ENCODE results near the gene CAT. TPM values are rescaled to one million over a fixed set of nuclear protein-coding genes. Genes with fewer than 3 reads are reported as not detected.

Gene CAT
- total and polyA plus RNA-seq, 2 experiments from 2014 or later = 52.5 to 57.0 TPM

GRCh38 chr11:34512840-34513681, 74.3 kb downstream of the CAT start:
- Histone ChIP-seq H3K4me3 (no peak overlapping the region), H3K4me1 (ENCODE audit: insufficient read depth) (no peaks in the 10 kb centered on the region), H2AFZ (no peak overlapping the region), H3K9me3 (ENCODE audit: low read depth) (no peaks in the 10 kb centered on the region), H3K4me2 (ENCODE audit: unreplicated experiment) (no peak overlapping the region), H3K27me3 (replicated peaks; ENCODE audit: insufficient read depth) (peaks cover 21% of the 10 kb centered on the region; the same call in 1 of the 2 replicates), H3F3A (ENCODE audit: insufficient read depth) (no peaks in the 10 kb centered on the region), H3K9me2 (ENCODE audit: insufficient read depth) (no peaks in the 10 kb centered on the region), H3K79me2 (ENCODE audit: insufficient read depth) (no peaks in the 10 kb centered on the region), H3K36me3 (ENCODE audit: low read depth) (no peaks in the 10 kb centered on the region), H3K9ac (no peak overlapping the region), H4K20me1 (ENCODE audit: insufficient read depth) (no peaks in the 10 kb centered on the region), H3K27ac (no peak overlapping the region)
- TF ChIP-seq EZH2 (IDR thresholded peaks at IDR 0.05; ENCODE audit: insufficient read depth, poor library complexity, severe bottlenecking) (no peak), EZH2phosphoT487 (IDR thresholded peaks at IDR 0.05; ENCODE audit: insufficient read depth, low read depth) (no peak)
- DNase-seq = peak; percentile 72
- in situ Hi-C loops (cut with MboI) = no loop called here
- 68 to 70% methylated on average over 21 to 24 of the region's 24 CpGs for WGBS, 2 experiments (ENCODE audit: low coverage in 1 of 2, low lambda C conversion rate in 2 of 2, missing lambda C conversion rate in 2 of 2)

- Histone ChIP-seq H4K20me1 (ENCODE audit: insufficient read depth) (no peaks in the 10 kb centered on the region), H3K36me3 (ENCODE audit: low read depth) (no peaks in the 10 kb centered on the region), H3K9me3 (ENCODE audit: low read depth) (no peaks in the 10 kb centered on the region), H2AFZ (no peak within 1 kb of the TSS), H3K9me2 (ENCODE audit: insufficient read depth) (no peaks in the 10 kb centered on the region), H3K4me3 (no peak within 1 kb of the TSS), H3K4me2 (ENCODE audit: unreplicated experiment) (no peak within 1 kb of the TSS), H3K9ac (no peak within 1 kb of the TSS), H3K4me1 (ENCODE audit: insufficient read depth) (no peaks in the 10 kb centered on the region), H3F3A (ENCODE audit: insufficient read depth) (no peaks in the 10 kb centered on the region), H3K27ac (no peak within 1 kb of the TSS), H3K79me2 (ENCODE audit: insufficient read depth) (no peaks in the 10 kb centered on the region), H3K27me3 (replicated peaks; ENCODE audit: insufficient read depth) (peaks cover 22% of the 10 kb centered on the region; the same call in 1 of the 2 replicates)
- TF ChIP-seq EZH2 (IDR thresholded peaks at IDR 0.05; ENCODE audit: insufficient read depth, poor library complexity, severe bottlenecking) (no peak), EZH2phosphoT487 (IDR thresholded peaks at IDR 0.05; ENCODE audit: insufficient read depth, low read depth) (no peak)
- in situ Hi-C loops (cut with MboI) = no loop called here
- DNase-seq = no peak
- WGBS, 2 experiments (ENCODE audit: low coverage in 1 of 2, low lambda C conversion rate in 2 of 2, missing lambda C conversion rate in 2 of 2) = 85 to 86% methylated on average over 17 of the region's 17 CpGs
Observed at GRCh38 chr11:34513682-34514449, 75.1 kb downstream of the CAT start, which contains the start of gene ELF5. TSS of gene ELF5 (minus strand) at chr11:34513794. CDS start at chr11:34505749, 8,045 bp downstream.

- no peak for TF ChIP-seq EZH2phosphoT487 (IDR thresholded peaks at IDR 0.05; ENCODE audit: insufficient read depth, low read depth)
- TF ChIP-seq EZH2 (IDR thresholded peaks at IDR 0.05; ENCODE audit: insufficient read depth, poor library complexity, severe bottlenecking) = no peak
Observed at GRCh38 chr11:34514597-34514996, 75.9 kb downstream of the CAT start.

GRCh38 chr11:34516247-34517040, 77.7 kb downstream of the CAT start:
- no peak overlapping the region for H3K4me2 ChIP-seq (ENCODE audit: unreplicated experiment)
- no peak overlapping the region for H3K4me3 ChIP-seq
- no peak for TF ChIP-seq EZH2 (IDR thresholded peaks at IDR 0.05; ENCODE audit: insufficient read depth, poor library complexity, severe bottlenecking)
- no peak for TF ChIP-seq EZH2phosphoT487 (IDR thresholded peaks at IDR 0.05; ENCODE audit: insufficient read depth, low read depth)
- H3K36me3 ChIP-seq (ENCODE audit: low read depth) = no peaks in the 10 kb centered on the region
- peaks cover 22% of the 10 kb centered on the region; the same call in 1 of the 2 replicates for H3K27me3 ChIP-seq (replicated peaks; ENCODE audit: insufficient read depth)
- H3F3A ChIP-seq (ENCODE audit: insufficient read depth) = no peaks in the 10 kb centered on the region
- H3K4me1 ChIP-seq (ENCODE audit: insufficient read depth) = no peaks in the 10 kb centered on the region
- H3K9ac ChIP-seq = no peak overlapping the region
- no peak overlapping the region for H2AFZ ChIP-seq
- H3K79me2 ChIP-seq (ENCODE audit: insufficient read depth) = no peaks in the 10 kb centered on the region
- H3K27ac ChIP-seq = no peak overlapping the region
- in situ Hi-C loops (cut with MboI) = no loop called here
- WGBS, 2 experiments (ENCODE audit: low coverage in 1 of 2, low lambda C conversion rate in 2 of 2, missing lambda C conversion rate in 2 of 2) = 60 to 62% methylated on average over 6 of the region's 6 CpGs
- no peak for DNase-seq
- no peaks in the 10 kb centered on the region for H3K9me3 ChIP-seq (ENCODE audit: low read depth)
- no peaks in the 10 kb centered on the region for H3K9me2 ChIP-seq (ENCODE audit: insufficient read depth)
- H4K20me1 ChIP-seq (ENCODE audit: insufficient read depth) = no peaks in the 10 kb centered on the region

More at GRCh38 chr11:34514597-34514996, 75.9 kb downstream of the CAT start:
- Histone ChIP-seq H3K9ac (no peak overlapping the region), H3K36me3 (ENCODE audit: low read depth) (no peaks in the 10 kb centered on the region), H3K9me2 (ENCODE audit: insufficient read depth) (no peaks in the 10 kb centered on the region), H4K20me1 (ENCODE audit: insufficient read depth) (no peaks in the 10 kb centered on the region), H3K4me3 (no peak overlapping the region), H3K79me2 (ENCODE audit: insufficient read depth) (no peaks in the 10 kb centered on the region), H2AFZ (no peak overlapping the region), H3K9me3 (ENCODE audit: low read depth) (no peaks in the 10 kb centered on the region), H3F3A (ENCODE audit: insufficient read depth) (no peaks in the 10 kb centered on the region), H3K4me2 (ENCODE audit: unreplicated experiment) (no peak overlapping the region), H3K4me1 (ENCODE audit: insufficient read depth) (no peaks in the 10 kb centered on the region), H3K27me3 (replicated peaks; ENCODE audit: insufficient read depth) (peaks cover 22% of the 10 kb centered on the region; the same call in 1 of the 2 replicates), H3K27ac (no peak overlapping the region)
- in situ Hi-C loops (cut with MboI) = no loop called here
- WGBS, 2 experiments (ENCODE audit: low coverage in 1 of 2, low lambda C conversion rate in 2 of 2, missing lambda C conversion rate in 2 of 2) = 79 to 85% methylated on average over 7 of the region's 7 CpGs
- DNase-seq = no peak

All from GM23248 (cell line).